HepG2 (cell line): ENCODE data around the gene POLL. TPM values are rescaled to one million over a fixed set of nuclear protein-coding genes. Genes with fewer than 3 reads are reported as not detected.

Source experiments
- DNMT1 ChIP-seq: sonication (generic); formaldehyde crosslinking; IDR thresholded peaks from 2 replicates; pipeline ENCODE4 v1.5.1; 2020; ENCODE audit warnings: mild to moderate bottlenecking, missing genetic modification reagents
- GTF2F1 ChIP-seq: fragments of 150-350 bp; IDR thresholded peaks from 2 replicates; pipeline ENCODE4 v1.6.1; 2014; ENCODE audit warnings: low read length
- HDAC6 ChIP-seq: fragments of 200-600 bp; sonication (generic); IDR thresholded peaks from 2 replicates; pipeline ENCODE4 v1.7.0; 2017; ENCODE audit warnings: mild to moderate bottlenecking, antibody characterized with exemption, low read length, low read depth
- HOXA5 ChIP-seq: sonication (generic); formaldehyde crosslinking; IDR thresholded peaks from 2 replicates; pipeline ENCODE4 v1.4.0; 2020; ENCODE audit warnings: missing genetic modification reagents
- IKZF1 ChIP-seq: fragments of 450-650 bp; IDR thresholded peaks from 2 replicates; pipeline ENCODE4 v1.7.1; 2016
- MIER3 ChIP-seq: IDR thresholded peaks from 2 replicates; pipeline ENCODE4 v1.6.1; 2016; ENCODE audit warnings: missing compliant biosample characterization, borderline replicate concordance
- NONO ChIP-seq, 2 experiments: fragments of 450-650 bp in 1 of 2; sonication (generic) in 1 of 2; formaldehyde crosslinking in 1 of 2; IDR thresholded peaks in 1 of 2; conservative IDR thresholded peaks in 1 of 2; 2 replicates each; pipeline versions ENCODE4 v1.6.1 to v1.8.0; 2017 to 2022; ENCODE audit warnings: mild to moderate bottlenecking in 1 of 2, missing genetic modification reagents in 1 of 2, moderate library complexity in 1 of 2
- NR0B2 ChIP-seq: sonication (generic); formaldehyde crosslinking; IDR thresholded peaks from 2 replicates; pipeline ENCODE4 v1.4.0; 2020; ENCODE audit warnings: mild to moderate bottlenecking, missing genetic modification reagents
- NR2F2 ChIP-seq: IDR thresholded peaks from 2 replicates; pipeline ENCODE4 v1.6.1; 2012; ENCODE audit warnings: low read depth, inconsistent platforms, borderline replicate concordance
- PCBP1 ChIP-seq: fragments of 200-400 bp; formaldehyde crosslinking; IDR thresholded peaks from 2 replicates; pipeline ENCODE4 v1.6.1; 2017; ENCODE audit warnings: mild to moderate bottlenecking, low read depth, low read length, borderline replicate concordance
- RNF219 ChIP-seq: sonication (generic); formaldehyde crosslinking; IDR thresholded peaks from 2 replicates; pipeline ENCODE4 v1.5.0; 2020; ENCODE audit warnings: mild to moderate bottlenecking, missing genetic modification reagents
- TAF1 ChIP-seq: sonication (generic); formaldehyde crosslinking; IDR thresholded peaks from 2 replicates; pipeline ENCODE4 v1.4.0; 2020; ENCODE audit warnings: missing genetic modification reagents
- TCF7L2 ChIP-seq: IDR thresholded peaks from 2 replicates; pipeline ENCODE4 v1.6.1; 2011; ENCODE audit warnings: mild to moderate bottlenecking, low read depth, low read length, moderate library complexity
- TEAD3 ChIP-seq: optimal IDR thresholded peaks from 2 replicates; pipeline ENCODE3; 2016; ENCODE audit warnings: borderline replicate concordance
- TSC22D2 ChIP-seq: sonication (generic); formaldehyde crosslinking; IDR thresholded peaks from 2 replicates; pipeline ENCODE4 v1.5.1; 2020; ENCODE audit warnings: missing genetic modification reagents, mild to moderate bottlenecking, borderline replicate concordance
- ZBTB21 ChIP-seq: sonication (generic); formaldehyde crosslinking; IDR thresholded peaks from 2 replicates; pipeline ENCODE4 v1.4.0; 2020; ENCODE audit warnings: missing genetic modification reagents
- ZEB1 ChIP-seq: IDR thresholded peaks from 2 replicates; pipeline ENCODE4 v1.6.1; 2012; ENCODE audit warnings: mild to moderate bottlenecking, low read depth, inconsistent platforms; ENCODE audit not compliant: insufficient replicate concordance
- ZFX ChIP-seq: sonication (generic); formaldehyde crosslinking; IDR thresholded peaks from 2 replicates; pipeline ENCODE4 v1.4.0; 2020; ENCODE audit warnings: mild to moderate bottlenecking, low read depth, missing genetic modification reagents, moderate library complexity
- ZMYM3 ChIP-seq: sonication (generic); formaldehyde crosslinking; IDR thresholded peaks from 2 replicates; pipeline ENCODE4 v1.5.1; 2020; ENCODE audit warnings: mild to moderate bottlenecking, missing genetic modification reagents
- ZNF496 ChIP-seq: sonication (generic); formaldehyde crosslinking; IDR thresholded peaks from 2 replicates; pipeline ENCODE4 v1.8.1; 2023; ENCODE audit warnings: mild to moderate bottlenecking, moderate library complexity, missing genetic modification reagents; ENCODE audit not compliant: insufficient replicate concordance
- ZNF513 ChIP-seq: sonication (generic); formaldehyde crosslinking; conservative IDR thresholded peaks from 2 replicates; pipeline ENCODE4 v1.5.0; 2020; ENCODE audit warnings: missing genetic modification reagents
- ZNF619 ChIP-seq: sonication (generic); formaldehyde crosslinking; IDR thresholded peaks from 2 replicates; pipeline ENCODE4 v1.4.0; 2020; ENCODE audit warnings: mild to moderate bottlenecking, missing genetic modification reagents
- ZNF768 ChIP-seq: sonication (generic); formaldehyde crosslinking; IDR thresholded peaks from 2 replicates; pipeline ENCODE4 v1.4.0; 2020; ENCODE audit warnings: missing genetic modification reagents
- polyA plus RNA-seq, 8 experiments: library from polyadenylated mRNA; depleted of rRNA in 3 of 8; stranded (reverse) in 7 of 8; unstranded in 1 of 8; fragments of >200 nt; fragmentation: Illumina TruSeq in 4 of 8; extraction: Trizol in 4 of 8; gene quantifications; 2 replicates each; pipeline versions ENCODE4 v1.2.1 to v1.2.3, GENCODE V29; 2011 to 2016; ENCODE audit warnings: low read depth in 4 of 8, missing spikeins in 1 of 8, mixed read lengths in 1 of 8; ENCODE audit not compliant: insufficient read depth in 1 of 8
- total RNA-seq, 5 experiments: library from RNA; depleted of rRNA; stranded (reverse); fragments of >200 nt; fragmentation: Illumina TruSeq; extraction: Trizol; gene quantifications; 2 replicates each; pipeline ENCODE4 v1.2.3, GENCODE V29; 2016; ENCODE audit warnings: low read depth in 1 of 5
- TF ChIP-seq, protein P1 (sequence below): sonication (generic); formaldehyde crosslinking; IDR thresholded peaks from 2 replicates; pipeline ENCODE4 v1.4.0; 2020; ENCODE audit warnings: missing genetic modification reagents

The POLL gene
- total and polyA plus RNA-seq, 2 of the 13 experiments (the other 11 are each of a cell fraction or from before 2014, with no cell fraction given), result 13.8 to 19.1 TPM

- TF ChIP-seq ZNF513 (CRISPR knock-in tag) (no peak), TCF7L2 (no peak), IKZF1 (no peak), ZBTB21 (CRISPR knock-in tag) (no peak), GTF2F1 (no peak), HOXA5 (CRISPR knock-in tag) (no peak), TSC22D2 (no peak), DNMT1 (CRISPR knock-in tag) (0 out of 2 replicates have a peak, but pooled peaks have one; percentile 51), MIER3 (CRISPR knock-in tag) (no peak), NONO (IDR thresholded peaks at IDR 0.05) (no peak), NONO (CRISPR knock-in tag; conservative IDR thresholded peaks at IDR 0.05) (no peak), ZNF496 (CRISPR knock-in tag) (no peak), RNF219 (CRISPR knock-in tag) (no peak), TEAD3 (CRISPR knock-in tag) (peak; percentile 24), NR2F2 (no peak), TAF1 (CRISPR knock-in tag) (no peak), ZFX (CRISPR knock-in tag) (peak; percentile 34; the same call in 1 of the 2 replicates), ZNF768 (0 out of 2 replicates have a peak, but pooled peaks have one; percentile 19), ZNF619 (no peak), ZEB1 (no peak), NR0B2 (no peak), ZMYM3 (CRISPR knock-in tag) (no peak), HDAC6 (no peak), PCBP1 (no peak)
- TF ChIP-seq, protein P1, sequence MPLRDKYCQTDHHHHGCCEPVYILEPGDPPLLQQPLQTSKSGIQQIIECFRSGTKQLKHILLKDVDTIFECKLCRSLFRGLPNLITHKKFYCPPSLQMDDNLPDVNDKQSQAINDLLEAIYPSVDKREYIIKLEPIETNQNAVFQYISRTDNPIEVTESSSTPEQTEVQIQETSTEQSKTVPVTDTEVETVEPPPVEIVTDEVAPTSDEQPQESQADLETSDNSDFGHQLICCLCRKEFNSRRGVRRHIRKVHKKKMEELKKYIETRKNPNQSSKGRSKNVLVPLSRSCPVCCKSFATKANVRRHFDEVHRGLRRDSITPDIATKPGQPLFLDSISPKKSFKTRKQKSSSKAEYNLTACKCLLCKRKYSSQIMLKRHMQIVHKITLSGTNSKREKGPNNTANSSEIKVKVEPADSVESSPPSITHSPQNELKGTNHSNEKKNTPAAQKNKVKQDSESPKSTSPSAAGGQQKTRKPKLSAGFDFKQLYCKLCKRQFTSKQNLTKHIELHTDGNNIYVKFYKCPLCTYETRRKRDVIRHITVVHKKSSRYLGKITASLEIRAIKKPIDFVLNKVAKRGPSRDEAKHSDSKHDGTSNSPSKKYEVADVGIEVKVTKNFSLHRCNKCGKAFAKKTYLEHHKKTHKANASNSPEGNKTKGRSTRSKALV, result peak; percentile 45; the same call in 1 of the 2 replicates
Observed at GRCh38 chr10:101602761-101603398, 14.8 kb upstream of the POLL start (continued).
